GM19043 (cell line): ENCODE data around the gene FAR1.
"Not testable (repeated sequence)": the region's sequence is repeated elsewhere in the genome, so short reads cannot be mapped to it uniquely, and the experiment has no call there.

Experiments
- ATAC-seq: cut with Tn5 transposase; IDR thresholded peaks from one replicate; pipeline ENCODE4 v1.9.1; 2021; ENCODE audit warnings: low read depth; ENCODE audit not compliant: unreplicated experiment

FAR1 gene

GRCh38 chr11:13699870-13700269 lies 31.4 kb downstream of the FAR1 start:
- no peak for ATAC-seq

GRCh38 chr11:13701506-13701905 lies 33.0 kb downstream of the FAR1 start:
- ATAC-seq = no peak

DNA sequence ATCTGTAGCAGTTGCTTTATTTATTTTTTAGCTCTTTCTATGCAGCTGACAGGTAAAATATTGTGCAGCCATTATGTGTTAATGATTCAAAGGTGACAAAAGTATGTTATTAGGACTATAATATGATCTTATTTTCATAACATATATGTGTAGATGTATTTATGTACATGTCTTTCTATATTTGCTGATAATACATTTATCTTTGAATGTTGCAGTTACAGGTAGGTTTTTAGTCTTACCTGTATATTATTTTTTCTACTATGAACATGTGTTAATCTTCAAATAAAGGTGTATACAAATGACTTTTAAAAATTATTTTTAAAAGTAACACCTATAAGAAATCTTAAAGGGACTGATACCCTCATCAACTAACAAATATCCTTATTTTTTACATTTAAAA lies 33.6 kb downstream of the FAR1 start:
- ATAC-seq = no peak

- no peak for ATAC-seq
Observed at GRCh38 chr11:13705710-13706109, 37.2 kb downstream of the FAR1 start.

- ATAC-seq = no peak
Observed at GRCh38 chr11:13713982-13714381, 45.5 kb downstream of the FAR1 start.

- no peak for ATAC-seq
Observed at GRCh38 chr11:13717331-13717730, 48.9 kb downstream of the FAR1 start.

- no peak for ATAC-seq
Observed at GRCh38 chr11:13718394-13718793, 49.9 kb downstream of the FAR1 start.

DNA sequence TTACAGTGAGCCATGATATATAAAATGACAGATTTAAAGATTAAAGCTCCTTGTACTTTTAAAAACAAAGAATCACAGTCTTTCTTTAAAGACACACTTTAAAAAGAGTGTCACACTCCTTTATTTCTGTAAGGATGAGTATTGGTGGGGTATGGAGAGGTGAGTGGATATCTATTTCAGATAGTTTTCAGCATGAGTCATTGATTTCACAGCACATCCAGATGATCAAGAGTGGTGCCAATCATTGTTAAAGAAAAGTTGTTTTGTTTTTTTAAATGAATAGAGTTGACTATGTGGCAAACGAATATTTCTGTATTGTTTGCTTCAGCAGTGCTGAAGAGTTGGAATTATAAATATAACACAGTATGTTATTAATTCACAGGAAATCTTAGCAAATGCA lies 52.5 kb downstream of the FAR1 start:
- no peak for ATAC-seq

GRCh38 chr11:13721760-13722159 lies 53.3 kb downstream of the FAR1 start:
- no peak for ATAC-seq

DNA sequence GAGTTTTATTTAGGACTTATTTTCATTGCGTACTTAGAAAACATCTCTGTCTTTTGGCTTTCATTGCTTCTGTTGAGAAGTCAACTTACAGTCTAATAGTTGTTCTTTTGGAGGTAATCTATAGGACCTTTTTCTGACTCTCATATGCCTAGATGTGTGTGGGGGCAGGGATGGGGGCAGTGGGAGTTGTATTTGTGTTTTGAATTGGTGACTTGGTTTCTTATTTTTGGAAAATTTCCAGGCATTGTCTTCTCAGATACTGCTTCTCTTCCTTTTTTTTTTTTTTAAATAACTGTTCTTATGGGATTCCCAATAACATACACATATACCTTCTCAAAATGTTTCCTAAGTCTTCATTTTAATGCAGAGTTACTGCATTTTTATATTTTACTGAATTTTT lies 58.0 kb downstream of the FAR1 start:
- ATAC-seq = no peak

DNA sequence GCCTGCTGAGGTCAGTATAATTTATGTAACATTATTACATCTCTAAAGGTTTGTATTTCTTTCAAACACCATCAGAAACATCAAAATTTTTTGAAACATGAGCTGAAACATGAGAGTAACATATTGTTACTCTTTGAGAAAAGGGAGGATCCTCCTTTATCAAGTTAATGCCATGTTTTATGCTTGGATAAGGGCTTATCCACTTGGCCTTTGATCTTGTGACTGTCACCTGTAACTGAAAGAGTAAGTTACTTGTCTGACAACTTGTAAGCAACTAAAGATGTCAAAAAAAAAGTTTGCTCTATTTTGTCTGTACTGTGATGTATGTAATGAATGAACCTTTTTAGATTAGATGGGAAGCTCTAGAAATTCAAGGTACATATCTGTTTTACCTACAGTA lies 59.6 kb downstream of the FAR1 start:
- ATAC-seq = no peak

DNA sequence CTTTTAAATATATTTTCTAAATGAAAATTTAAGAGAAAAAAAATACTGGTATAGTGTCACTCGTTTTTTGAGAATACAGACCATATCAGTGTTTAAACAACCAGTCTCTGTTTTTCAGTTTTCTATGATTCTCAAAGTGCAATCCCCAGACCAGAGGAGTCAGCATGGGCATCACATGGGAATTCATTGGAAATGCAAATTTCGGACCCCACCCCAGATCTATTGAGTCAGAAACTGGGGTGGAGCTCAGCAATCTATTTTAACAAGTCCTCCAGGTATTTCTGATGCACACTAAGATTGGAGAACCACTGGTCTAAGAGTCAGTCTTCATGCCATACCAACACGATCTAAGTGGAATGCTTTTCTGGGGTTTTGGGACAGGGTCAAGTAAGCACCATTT lies 66.1 kb downstream of the FAR1 start:
- no peak for ATAC-seq

DNA sequence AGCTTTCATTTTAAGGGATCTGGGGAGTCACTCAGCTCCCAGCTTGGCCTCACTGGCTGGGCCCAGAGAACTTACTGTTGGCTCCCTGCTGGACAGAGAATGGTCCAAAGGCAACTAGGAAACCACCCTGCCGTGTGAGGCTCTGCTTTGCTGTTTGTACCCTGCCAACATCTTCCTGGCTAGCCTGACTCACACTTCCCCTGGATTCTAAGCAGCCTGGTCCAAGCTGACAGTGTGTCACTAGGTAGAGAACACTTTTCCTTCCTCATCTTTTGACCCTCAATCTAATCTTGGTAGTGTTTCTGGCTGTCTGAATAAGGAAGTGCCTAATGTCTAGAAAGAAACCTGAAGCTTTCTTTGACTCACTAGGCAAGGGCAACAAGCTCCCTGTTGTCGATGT lies 76.7 kb downstream of the FAR1 start:
- ATAC-seq = no peak

- not testable (repeated sequence) for ATAC-seq
Observed at GRCh38 chr11:13753316-13753715, 84.8 kb downstream of the FAR1 start.

DNA sequence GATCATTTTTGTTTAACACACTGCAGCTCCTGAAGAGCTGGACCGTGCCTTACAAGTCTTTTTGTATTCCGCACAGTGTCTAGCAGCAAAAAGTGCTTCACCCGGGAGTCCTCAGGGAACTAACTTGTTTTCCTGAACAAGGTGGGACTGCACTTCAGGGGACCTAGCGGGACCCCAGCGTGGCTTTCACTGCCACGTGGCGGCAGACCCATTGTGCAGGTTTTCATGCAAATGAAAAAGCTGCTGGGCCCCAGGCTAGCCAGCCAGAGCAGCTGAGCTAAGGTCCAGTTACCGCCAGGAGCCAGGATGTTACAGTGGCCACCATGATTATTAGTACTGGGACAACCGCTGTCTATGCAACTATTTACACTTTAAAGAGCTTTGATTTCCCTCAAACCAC lies 90.6 kb downstream of the FAR1 start:
- no peak for ATAC-seq

DNA sequence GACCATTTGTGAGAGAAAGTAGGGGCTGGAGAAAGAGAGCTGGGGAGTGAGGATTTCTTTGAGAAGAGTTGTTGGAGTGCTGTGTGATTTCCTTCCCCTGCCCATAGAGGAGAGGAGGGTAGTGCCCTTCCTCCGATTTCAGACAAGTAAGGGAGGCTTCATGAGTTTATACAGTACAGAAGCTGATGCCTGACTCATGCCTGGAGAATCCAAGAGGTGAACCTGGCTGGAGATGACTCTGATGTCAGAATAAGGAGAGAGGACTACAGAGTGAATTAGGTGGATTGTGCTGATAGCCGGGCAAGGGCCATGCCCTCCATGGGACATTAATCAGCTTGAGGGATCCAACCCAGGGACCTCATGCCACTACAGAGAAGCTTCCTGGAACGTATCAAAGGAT lies 91.6 kb downstream of the FAR1 start:
- no peak for ATAC-seq

DNA sequence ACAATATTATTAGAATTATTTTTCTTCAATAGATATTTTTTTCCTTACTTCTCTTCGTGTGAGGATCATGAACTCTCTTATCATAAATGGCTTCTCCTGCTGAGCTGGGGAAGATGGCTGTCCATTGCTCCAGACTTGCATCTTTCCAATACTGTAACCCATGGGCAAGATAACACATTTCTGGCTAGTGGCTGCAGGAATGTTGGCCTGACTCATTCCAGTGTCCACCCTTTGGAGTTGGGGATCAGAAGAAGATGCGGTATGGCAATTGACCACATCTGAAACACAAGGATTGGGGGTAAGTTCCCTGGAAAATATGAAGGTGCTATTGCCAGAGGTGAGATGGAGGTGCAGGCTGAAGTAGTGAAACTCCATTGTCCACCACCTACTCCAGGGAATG lies 92.8 kb downstream of the FAR1 start:
- no peak for ATAC-seq

DNA sequence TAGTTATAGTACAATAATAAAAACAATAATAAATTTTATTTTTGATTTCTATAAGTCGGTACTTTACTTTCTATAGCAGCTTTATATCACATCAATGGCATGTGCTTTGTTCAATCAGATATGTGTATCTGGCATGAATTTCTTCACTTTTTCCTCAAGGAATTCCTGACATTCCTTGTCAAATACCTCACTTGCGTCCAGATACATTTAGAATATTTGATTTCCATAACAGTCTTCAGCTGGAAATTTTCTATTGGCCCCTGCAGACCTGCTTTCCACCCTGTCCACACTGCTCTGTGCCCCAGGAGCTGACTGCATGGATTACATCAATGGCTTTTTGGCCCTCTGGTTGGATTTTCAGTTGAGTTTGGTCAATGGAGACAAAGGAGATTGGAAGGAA lies 93.2 kb downstream of the FAR1 start:
- ATAC-seq = no peak

DNA sequence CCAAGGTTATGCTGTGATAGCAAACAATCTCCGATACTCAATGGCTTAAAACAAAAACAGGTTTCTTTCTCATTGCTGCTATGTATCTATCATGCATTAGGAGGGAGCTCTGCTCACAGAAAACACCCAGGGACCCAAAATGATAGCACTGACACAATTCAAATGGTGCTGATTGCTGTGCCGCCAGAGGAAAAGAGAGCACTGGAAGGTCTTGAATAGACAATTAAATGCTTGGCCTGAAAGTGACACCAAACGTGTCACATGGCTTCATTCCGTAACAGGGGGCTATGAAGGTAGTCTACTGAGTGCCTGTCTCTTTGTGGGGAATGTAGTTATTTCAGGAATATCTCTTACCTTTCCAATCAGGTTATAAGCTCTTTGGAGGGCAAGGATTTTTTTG lies 94.2 kb downstream of the FAR1 start:
- ATAC-seq = no peak

GRCh38 chr11:13763341-13763740 lies 94.9 kb downstream of the FAR1 start:
- no peak for ATAC-seq

DNA sequence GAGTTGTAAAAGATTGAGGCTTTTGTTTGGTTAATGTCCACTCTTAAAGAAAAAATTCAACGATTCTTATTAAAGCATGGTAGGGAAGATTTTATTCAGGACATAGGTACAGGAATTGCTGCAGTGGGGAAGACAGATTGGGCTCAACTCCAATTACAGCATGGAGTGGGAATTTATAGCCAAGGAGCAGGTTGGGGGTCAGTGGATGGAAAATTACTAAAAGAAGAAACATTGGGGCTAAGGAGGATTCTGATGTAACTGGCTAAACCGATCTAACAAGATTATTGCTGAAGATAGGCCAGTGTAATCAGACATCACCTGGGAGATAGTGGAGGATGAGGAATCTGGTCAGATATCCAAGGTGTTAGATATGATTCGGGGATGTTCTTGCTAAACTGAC lies 97.4 kb downstream of the FAR1 start:
- ATAC-seq = no peak

- ATAC-seq = no peak
Observed at GRCh38 chr11:13767471-13767870, 99.0 kb downstream of the FAR1 start.

DNA sequence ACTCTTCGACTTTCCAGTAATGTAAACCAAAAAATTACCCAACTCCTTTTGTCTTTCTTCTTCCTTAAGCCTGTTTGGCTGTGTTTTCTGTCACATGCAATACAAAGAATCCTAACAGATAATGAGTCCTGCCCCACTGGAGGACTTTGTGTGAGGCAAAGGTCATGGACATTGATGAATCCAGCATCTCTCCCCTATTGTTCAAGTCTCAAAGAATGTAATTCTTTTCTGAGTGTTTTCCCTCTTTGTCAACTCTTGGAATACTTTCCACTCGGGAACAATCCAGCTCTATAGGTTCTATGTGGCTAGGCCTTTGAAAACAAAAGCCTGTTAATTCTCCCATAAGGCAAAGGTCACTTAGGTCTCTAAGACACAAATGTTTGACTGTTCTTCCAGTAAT lies 100.7 kb downstream of the FAR1 start:
- no peak for ATAC-seq

DNA sequence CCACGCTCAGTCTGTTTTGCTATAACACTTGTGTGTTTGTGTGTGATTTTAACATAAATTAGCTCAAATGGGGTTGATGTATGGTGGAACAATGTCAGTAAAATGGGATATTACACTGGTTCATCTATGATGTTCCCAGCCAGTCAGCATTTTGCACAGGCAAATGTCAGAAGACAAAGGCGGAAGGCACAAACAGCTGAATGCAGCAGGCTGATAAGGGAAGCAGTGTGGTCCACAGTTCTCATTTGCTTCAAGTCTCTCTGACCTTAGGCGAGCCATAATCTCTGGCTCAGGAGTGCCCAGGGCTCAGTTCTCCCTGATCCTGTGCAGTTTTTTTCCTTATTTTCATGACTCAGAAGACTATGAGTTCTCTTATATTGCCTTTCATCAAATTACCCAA lies 102.7 kb downstream of the FAR1 start:
- no peak for ATAC-seq
